Breast epithelium (tissue), 3 donors: ENCODE results near the gene FKBP14.

Experiments used
- POLR2A ChIP-seq: fragments of 450-650 bp; IDR thresholded peaks from one replicate; pipeline ENCODE4 v1.6.1; 2016; ENCODE audit warnings: antibody characterized with exemption, mild to moderate bottlenecking, moderate library complexity
- POLR2AphosphoS5 ChIP-seq, 3 donors: sonication (generic); formaldehyde crosslinking; IDR thresholded peaks; one replicate each; pipeline ENCODE4 v1.6.1; 2017; ENCODE audit warnings: antibody characterized with exemption in 3 of 3
- TF ChIP-seq, protein P1 (sequence below), 3 donors: fragments of 450-650 bp; IDR thresholded peaks; one replicate each; pipeline ENCODE4 v1.5.1; 2016 to 2017; ENCODE audit warnings: antibody characterized with exemption in 3 of 3, mild to moderate bottlenecking in 3 of 3, moderate library complexity in 3 of 3

GRCh38 chr7:29995652-29996051 lies 30.9 kb downstream of the FKBP14 start:
- no peak for TF ChIP-seq POLR2AphosphoS5 (IDR thresholded peaks at IDR 0.05)
- TF ChIP-seq, protein P1, sequence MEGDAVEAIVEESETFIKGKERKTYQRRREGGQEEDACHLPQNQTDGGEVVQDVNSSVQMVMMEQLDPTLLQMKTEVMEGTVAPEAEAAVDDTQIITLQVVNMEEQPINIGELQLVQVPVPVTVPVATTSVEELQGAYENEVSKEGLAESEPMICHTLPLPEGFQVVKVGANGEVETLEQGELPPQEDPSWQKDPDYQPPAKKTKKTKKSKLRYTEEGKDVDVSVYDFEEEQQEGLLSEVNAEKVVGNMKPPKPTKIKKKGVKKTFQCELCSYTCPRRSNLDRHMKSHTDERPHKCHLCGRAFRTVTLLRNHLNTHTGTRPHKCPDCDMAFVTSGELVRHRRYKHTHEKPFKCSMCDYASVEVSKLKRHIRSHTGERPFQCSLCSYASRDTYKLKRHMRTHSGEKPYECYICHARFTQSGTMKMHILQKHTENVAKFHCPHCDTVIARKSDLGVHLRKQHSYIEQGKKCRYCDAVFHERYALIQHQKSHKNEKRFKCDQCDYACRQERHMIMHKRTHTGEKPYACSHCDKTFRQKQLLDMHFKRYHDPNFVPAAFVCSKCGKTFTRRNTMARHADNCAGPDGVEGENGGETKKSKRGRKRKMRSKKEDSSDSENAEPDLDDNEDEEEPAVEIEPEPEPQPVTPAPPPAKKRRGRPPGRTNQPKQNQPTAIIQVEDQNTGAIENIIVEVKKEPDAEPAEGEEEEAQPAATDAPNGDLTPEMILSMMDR (IDR thresholded peaks at IDR 0.05): no peak
- no peak for TF ChIP-seq POLR2A
